ENCODE results near the gene CORT. TPM values are rescaled to one million over a fixed set of nuclear protein-coding genes. Genes with fewer than 3 reads are reported as not detected.
"Not testable (repeated sequence)": the region's sequence is repeated elsewhere in the genome, so short reads cannot be mapped to it uniquely, and the experiment has no call there.

The CORT gene, protein sequence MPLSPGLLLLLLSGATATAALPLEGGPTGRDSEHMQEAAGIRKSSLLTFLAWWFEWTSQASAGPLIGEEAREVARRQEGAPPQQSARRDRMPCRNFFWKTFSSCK
- total RNA-seq, result 0.26 TPM
- 0.43 TPM for polyA plus RNA-seq

DNA sequence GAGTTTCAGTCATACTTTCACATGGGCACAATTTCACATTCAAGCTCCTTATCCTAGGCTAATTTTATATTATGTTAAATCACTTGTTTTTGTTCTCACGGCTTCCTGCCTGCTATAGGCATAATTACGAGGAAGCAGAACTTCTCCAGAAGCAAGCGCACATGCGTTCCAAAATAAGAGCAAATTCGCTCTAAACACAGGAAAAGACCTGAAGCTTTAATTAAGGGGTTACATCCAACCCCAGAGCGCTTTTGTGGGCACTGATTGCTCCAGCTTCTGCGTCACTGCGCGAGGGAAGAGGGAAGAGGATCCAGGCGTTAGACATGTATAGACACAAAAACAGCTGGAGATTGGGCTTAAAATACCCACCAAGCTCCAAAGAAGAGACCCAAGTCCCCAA is at the start of gene CORT:
Gene CORT, plus strand, starts transcription at position 281 of the 400 bp plus-strand sequence. CDS start 193 bp downstream, outside the sequence.
- WGBS, result 87% methylated on average over 10 of the region's 10 CpGs

DNA sequence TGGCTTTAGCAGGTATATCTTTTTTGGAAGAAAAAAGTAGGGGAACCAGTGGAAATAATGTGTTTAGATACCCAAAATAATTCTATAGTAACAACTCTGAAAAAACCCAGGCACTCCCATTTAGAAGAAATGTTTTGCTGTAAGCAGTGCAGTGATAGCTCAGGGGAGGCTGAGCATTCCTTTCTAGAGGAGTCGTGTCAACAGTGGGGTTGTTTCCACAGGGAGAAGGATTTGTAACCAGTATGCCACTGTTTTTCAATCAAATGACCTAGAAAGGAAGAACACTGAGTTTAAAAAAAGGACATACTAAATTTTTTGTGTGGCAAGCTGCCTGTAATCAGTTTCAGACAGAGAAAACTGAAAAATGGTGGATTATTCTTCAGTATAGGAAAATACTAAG is 48.5 kb upstream of the CORT start:
- Histone ChIP-seq H3K4me1 (ENCODE audit: insufficient read depth) (no peaks in the 10 kb centered on the region), H3K36me3 (ENCODE audit: insufficient read depth) (no peaks in the 10 kb centered on the region), H3K4me3 (ENCODE audit: low read depth, low read length) (no peak overlapping the region), H3K27ac (ENCODE audit: low read depth) (no peak overlapping the region)
- DNase-seq (ENCODE audit: extremely low spot score), result no peak
- WGBS, result 59% methylated on average over 1 of the region's 1 CpG

More for the DNA sequence above, at the start of gene CORT:
- no peaks in the 10 kb centered on the region for H3K4me1 ChIP-seq (ENCODE audit: insufficient read depth)
- no peak within 1 kb of the TSS for H3K4me3 ChIP-seq (ENCODE audit: low read depth, low read length)
- H3K36me3 ChIP-seq (ENCODE audit: insufficient read depth), result no peaks in the 10 kb centered on the region
- DNase-seq (ENCODE audit: extremely low spot score), result no peak
- H3K27ac ChIP-seq (ENCODE audit: low read depth), result no peak within 1 kb of the TSS

DNA sequence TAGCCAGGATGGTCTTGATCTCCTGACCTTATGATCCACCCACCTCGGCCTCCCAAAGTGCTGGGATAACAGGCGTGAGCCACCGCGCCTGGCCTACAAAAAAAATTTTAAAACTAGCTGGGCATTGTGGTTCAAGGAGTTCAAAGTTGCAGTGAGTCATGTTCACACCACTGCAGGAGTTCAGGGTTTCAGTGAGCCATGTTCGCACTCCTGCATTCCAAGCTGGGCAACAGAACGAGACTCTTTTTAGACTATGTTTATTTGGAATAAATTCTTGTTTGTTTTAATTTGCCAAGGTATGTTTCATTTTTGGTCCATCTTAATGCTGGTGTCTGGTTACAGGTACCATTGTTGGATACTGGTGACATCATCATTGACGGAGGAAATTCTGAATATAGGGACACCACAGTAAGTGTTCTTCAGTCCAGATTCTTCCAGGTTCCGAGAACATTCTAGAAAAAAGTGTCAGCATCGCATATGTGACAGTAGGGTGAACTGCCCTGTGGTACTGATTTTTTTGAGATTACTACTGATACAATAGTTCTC is 47.0 kb upstream of the CORT start:
- Histone ChIP-seq H3K4me3 (ENCODE audit: low read depth, low read length) (no peak overlapping the region), H3K36me3 (ENCODE audit: insufficient read depth) (peaks cover 3% of the 10 kb centered on the region), H3K27ac (ENCODE audit: low read depth) (no peak overlapping the region), H3K4me1 (ENCODE audit: insufficient read depth) (no peaks in the 10 kb centered on the region)
- 95% methylated on average over 9 of the region's 9 CpGs for WGBS
- no peak for DNase-seq (ENCODE audit: extremely low spot score)

DNA sequence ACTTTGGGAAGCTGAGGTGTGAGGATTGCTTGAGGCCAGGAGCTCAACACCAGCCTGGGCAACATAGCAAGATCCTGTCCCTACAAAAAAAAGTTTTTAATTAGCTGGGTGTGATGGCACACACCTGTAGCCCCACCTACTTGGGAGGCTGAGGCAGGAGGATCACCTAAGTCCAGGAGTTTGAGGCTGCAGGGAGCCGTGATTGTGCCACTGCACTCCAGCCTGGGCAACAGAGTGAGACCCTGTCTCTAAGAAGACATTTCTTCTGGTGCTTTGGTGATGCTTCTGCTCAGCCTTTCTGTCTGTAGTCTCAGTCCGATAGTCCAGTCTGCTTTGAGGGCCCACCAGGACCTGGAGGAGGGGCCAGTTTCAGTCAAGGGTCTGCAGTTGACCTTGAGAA is 42.6 kb upstream of the CORT start:
- H3K27ac ChIP-seq (ENCODE audit: low read depth), result no peak overlapping the region
- 97% methylated on average over 2 of the region's 2 CpGs for WGBS
- H3K36me3 ChIP-seq (ENCODE audit: insufficient read depth), result peaks cover 8% of the 10 kb centered on the region
- H3K4me1 ChIP-seq (ENCODE audit: insufficient read depth), result no peaks in the 10 kb centered on the region
- H3K4me3 ChIP-seq (ENCODE audit: low read depth, low read length), result no peak overlapping the region
- DNase-seq (ENCODE audit: extremely low spot score), result no peak

DNA sequence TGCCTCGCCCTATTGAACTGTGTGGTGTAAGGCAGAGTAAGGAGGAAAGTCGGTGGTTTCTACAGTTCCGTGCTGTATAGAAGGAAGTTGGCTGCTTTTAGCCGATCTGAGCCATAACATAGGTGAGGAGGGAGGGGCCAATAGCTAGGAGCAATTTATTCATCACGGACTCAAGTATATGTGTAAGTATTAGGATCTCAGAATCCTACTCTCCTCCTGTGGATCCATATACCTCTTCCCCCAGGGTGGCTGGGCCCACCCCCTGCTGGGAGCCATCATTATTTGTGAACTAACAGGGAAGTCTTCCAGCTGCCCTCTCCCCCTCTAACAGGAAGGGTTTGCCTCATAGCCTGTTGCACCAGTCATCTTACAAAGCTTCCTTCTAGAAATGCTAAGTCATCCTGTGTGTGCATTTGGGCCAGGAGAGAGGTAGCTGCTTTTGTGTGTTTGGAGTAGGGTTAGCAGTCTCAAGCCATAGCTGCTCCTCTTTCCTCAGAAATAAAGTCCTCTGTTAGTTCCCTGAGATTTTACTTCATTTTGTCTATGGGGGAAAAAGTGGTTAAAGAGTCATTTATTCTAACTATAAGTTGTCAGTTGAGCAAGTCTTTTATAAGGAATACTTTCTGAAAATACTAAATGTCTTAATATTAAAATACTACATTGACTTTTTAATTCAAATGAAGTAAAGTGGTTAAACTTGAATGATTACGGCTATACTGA is 34.5 kb upstream of the CORT start:
- Histone ChIP-seq H3K4me1 (ENCODE audit: insufficient read depth) (no peaks in the 10 kb centered on the region), H3K4me3 (ENCODE audit: low read depth, low read length) (no peak overlapping the region), H3K36me3 (ENCODE audit: insufficient read depth) (peaks cover 12% of the 10 kb centered on the region), H3K27ac (ENCODE audit: low read depth) (no peak overlapping the region)
- DNase-seq (ENCODE audit: extremely low spot score), result no peak
- WGBS, result 79% methylated on average over 6 of the region's 6 CpGs

DNA sequence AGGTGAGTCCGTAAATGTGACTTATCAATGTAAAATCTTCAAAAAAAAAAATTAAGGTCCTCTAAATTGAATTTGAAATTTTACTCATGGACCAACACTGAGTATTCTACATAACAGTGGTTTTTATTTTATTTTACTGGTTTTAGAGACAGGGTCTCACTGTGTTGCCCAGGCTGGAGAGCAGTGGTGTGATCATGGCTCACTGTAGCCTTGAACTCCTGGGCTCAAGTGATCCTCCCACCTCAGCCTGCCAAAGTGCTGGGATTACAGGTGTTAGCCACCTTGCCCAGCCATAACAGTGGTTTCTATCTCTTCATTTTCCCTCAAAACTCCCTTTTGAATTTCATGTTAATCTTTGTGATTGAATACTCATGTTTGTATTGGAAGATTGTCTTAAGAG is 33.9 kb upstream of the CORT start:
- H3K36me3 ChIP-seq (ENCODE audit: insufficient read depth), result peaks cover 12% of the 10 kb centered on the region
- H3K4me3 ChIP-seq (ENCODE audit: low read depth, low read length); H3K4me1 ChIP-seq (ENCODE audit: insufficient read depth); DNase-seq (ENCODE audit: extremely low spot score); H3K27ac ChIP-seq (ENCODE audit: low read depth): not testable (repeated sequence)
- WGBS, result 96% methylated on average over 1 of the region's 1 CpG

DNA sequence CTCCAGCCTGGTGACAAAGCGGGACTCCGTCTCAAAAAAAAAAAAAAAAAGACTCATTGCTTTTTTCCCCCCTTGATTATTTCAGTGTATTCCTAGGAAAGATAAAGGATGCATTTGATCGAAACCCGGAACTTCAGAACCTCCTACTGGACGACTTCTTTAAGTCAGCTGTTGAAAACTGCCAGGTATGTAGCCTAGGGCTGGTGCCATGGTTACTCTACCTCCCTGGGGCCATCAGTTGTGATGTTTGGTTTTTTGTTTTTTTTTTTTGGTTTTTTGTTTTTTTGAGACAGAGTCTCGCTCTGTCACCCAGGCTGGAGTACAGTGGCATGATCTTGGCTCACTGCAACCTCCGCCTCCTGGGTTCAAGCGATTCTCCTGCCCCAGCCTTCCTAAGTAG is 31.1 kb upstream of the CORT start:
- not testable (repeated sequence) for H3K36me3 ChIP-seq (ENCODE audit: insufficient read depth); H3K4me1 ChIP-seq (ENCODE audit: insufficient read depth); H3K27ac ChIP-seq (ENCODE audit: low read depth); H3K4me3 ChIP-seq (ENCODE audit: low read depth, low read length); DNase-seq (ENCODE audit: extremely low spot score)
- WGBS, result 95% methylated on average over 8 of the region's 8 CpGs

DNA sequence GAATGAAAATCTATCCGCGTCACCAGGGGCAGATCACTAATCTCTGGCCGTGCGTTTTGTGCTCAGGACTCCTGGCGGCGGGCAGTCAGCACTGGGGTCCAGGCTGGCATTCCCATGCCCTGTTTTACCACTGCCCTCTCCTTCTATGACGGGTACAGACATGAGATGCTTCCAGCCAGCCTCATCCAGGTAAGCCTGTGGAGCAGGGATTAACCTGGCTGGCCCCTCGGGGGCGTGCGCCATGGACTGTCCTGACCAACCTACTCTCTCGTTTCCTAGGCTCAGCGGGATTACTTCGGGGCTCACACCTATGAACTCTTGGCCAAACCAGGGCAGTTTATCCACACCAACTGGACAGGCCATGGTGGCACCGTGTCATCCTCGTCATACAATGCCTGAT is 30.5 kb upstream of the CORT start:
- H3K4me1 ChIP-seq (ENCODE audit: insufficient read depth), result no peaks in the 10 kb centered on the region
- no peak overlapping the region for H3K4me3 ChIP-seq (ENCODE audit: low read depth, low read length)
- 92% methylated on average over 15 of the region's 15 CpGs for WGBS
- DNase-seq (ENCODE audit: extremely low spot score), result no peak
- H3K36me3 ChIP-seq (ENCODE audit: insufficient read depth), result peaks cover 7% of the 10 kb centered on the region
- no peak overlapping the region for H3K27ac ChIP-seq (ENCODE audit: low read depth)

DNA sequence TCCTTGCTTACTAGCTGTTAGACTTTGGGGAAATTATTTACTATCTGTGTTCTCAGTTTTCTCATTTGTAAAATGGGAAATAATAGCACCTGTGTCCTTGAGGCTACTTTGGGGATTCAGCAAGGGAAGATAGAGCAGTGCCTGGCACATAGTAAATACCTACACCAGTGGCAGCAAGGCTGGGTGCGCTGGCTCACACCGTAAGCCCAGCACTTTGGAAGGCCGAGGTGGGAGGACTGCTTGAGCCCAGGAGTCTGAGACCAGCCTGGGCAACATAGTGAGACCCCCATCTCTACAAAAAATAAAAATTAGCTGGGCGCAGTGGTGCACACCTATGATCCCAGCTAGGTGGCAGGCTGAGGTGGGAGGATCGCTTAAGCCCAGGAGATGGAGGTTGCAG is 28.2 kb upstream of the CORT start:
- H3K36me3 ChIP-seq (ENCODE audit: insufficient read depth), result peaks cover 7% of the 10 kb centered on the region
- H3K4me1 ChIP-seq (ENCODE audit: insufficient read depth), result no peaks in the 10 kb centered on the region
- H3K27ac ChIP-seq (ENCODE audit: low read depth), result no peak overlapping the region
- WGBS, result 94% methylated on average over 5 of the region's 5 CpGs
- no peak for DNase-seq (ENCODE audit: extremely low spot score)
- H3K4me3 ChIP-seq (ENCODE audit: low read depth, low read length), result no peak overlapping the region

DNA sequence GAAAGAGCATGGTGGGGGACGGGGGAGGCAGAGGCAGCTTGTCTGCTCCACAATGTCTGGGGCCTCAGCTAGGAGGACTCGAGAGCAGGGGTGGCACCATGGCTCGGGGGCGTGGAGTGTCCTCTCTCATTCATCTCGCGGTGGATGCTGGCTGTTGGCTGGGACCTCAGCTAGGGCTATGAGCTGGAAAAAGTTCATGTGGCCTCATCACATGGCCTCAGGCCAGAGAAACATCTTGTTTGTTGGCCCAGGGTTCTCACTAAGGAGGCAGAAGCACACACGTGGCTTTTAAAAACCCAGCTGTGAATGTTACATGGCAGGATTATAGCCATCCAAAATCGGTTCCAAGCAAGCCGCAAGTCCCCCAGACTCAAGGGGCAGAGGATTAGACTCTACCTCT is 25.8 kb upstream of the CORT start:
- 29% methylated on average over 9 of the region's 9 CpGs for WGBS
- peak; percentile 17 for DNase-seq (ENCODE audit: extremely low spot score)
- peaks cover 4% of the 10 kb centered on the region for H3K36me3 ChIP-seq (ENCODE audit: insufficient read depth)
- H3K4me1 ChIP-seq (ENCODE audit: insufficient read depth), result no peaks in the 10 kb centered on the region
- no peak overlapping the region for H3K27ac ChIP-seq (ENCODE audit: low read depth)
- H3K4me3 ChIP-seq (ENCODE audit: low read depth, low read length), result no peak overlapping the region

DNA sequence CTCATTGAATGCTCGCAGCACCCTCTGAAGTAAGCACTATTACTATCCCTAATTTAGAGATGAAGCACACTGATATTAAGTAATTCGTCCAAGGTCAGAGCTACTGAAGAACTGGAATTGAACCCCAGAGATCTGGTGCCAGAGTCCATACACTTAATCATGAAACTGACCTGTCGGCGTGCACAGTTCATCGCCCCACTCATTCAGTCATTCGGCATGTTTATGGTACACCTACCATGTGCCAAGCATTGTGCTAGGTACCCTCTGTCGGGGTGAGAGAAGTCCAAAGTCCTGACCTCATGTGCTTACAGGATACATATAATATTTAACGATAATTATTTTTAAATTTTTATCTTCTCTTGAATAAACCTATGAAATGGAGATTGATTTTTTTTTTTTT is 25.2 kb upstream of the CORT start:
- Histone ChIP-seq H3K4me1 (ENCODE audit: insufficient read depth) (no peaks in the 10 kb centered on the region), H3K27ac (ENCODE audit: low read depth) (no peak overlapping the region), H3K4me3 (ENCODE audit: low read depth, low read length) (no peak overlapping the region), H3K36me3 (ENCODE audit: insufficient read depth) (peaks cover 2% of the 10 kb centered on the region)
- no peak for DNase-seq (ENCODE audit: extremely low spot score)
- WGBS, result 87% methylated on average over 8 of the region's 8 CpGs

DNA sequence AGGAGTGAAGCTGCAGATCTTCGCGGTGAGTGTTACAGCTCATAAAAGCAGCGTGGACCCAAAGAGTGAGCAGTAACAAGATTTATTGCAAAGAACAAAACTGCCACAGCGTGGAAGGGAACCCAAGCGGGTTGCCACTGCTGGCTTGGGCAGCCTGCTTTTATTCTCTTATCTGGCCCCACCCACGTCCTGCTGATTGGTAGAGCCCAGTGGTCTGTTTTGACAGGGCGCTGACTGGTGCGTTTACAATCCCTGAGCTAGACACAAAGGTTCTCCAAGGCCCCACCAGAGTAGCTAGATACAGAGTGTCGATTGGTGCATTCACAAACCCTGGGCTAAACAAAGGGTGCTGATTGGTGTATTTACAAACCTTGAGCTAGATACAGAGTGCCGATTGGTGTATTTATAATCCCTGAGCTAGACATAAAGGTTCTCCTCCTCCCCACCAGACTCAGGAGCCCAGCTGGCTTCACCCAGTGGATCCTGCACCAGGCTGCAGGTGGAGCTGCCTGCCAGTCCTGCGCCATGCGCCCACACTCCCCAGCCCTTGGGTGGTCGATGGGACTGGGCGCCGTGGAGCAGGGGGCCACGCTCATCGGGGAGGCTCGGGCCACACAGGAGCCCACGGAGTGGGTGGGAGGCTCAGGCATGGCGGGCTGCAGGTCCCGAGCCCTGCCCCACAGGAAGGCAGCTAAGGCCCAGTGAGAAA is 23.9 kb upstream of the CORT start:
- H3K36me3 ChIP-seq (ENCODE audit: insufficient read depth); H3K4me3 ChIP-seq (ENCODE audit: low read depth, low read length); DNase-seq (ENCODE audit: extremely low spot score); H3K4me1 ChIP-seq (ENCODE audit: insufficient read depth); H3K27ac ChIP-seq (ENCODE audit: low read depth): not testable (repeated sequence)
- WGBS, result 72% methylated on average over 21 of the region's 21 CpGs

DNA sequence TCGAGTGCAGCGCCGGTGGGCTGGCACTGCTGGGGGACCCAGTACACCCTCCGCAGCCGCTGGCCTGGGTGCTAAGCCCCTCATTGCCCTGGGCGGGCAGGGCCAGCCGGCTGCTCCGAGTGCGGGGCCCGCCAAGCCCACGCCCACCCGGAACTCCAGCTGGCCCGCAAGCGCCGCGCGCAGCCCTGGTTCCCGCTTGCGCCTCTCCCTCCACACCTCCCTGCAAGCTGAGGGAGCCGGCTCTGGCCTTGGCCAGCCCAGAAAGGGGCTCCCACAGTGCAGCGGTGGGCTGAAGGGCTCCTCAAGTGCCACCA is 23.3 kb upstream of the CORT start:
- WGBS, result 98% methylated on average over 21 of the region's 21 CpGs
- not testable (repeated sequence) for H3K4me1 ChIP-seq (ENCODE audit: insufficient read depth); H3K4me3 ChIP-seq (ENCODE audit: low read depth, low read length); H3K36me3 ChIP-seq (ENCODE audit: insufficient read depth); H3K27ac ChIP-seq (ENCODE audit: low read depth); DNase-seq (ENCODE audit: extremely low spot score)

DNA sequence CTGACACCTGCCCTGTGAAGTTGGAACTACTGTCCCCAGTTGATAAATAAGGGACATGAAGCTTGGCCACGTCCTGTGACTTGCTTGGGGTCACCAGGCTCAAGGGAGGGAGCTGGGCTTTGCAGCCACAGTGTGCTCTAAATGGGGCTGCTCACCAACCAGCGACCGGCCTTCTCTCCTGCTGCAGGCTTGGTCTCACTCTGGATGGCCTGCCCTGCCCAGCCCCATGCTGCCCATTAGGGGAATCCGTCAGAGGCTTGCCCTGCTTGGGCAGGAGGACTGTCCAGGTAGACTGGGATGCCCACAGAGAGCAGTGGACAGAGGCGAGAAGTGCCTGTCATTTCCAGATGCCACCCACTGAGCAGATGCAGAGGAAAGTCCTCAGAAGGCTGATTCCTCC is 20.8 kb upstream of the CORT start:
- 85% methylated on average over 5 of the region's 5 CpGs for WGBS
- Histone ChIP-seq H3K4me3 (ENCODE audit: low read depth, low read length) (no peak overlapping the region), H3K4me1 (ENCODE audit: insufficient read depth) (no peaks in the 10 kb centered on the region), H3K36me3 (ENCODE audit: insufficient read depth) (no peaks in the 10 kb centered on the region), H3K27ac (ENCODE audit: low read depth) (no peak overlapping the region)
- no peak for DNase-seq (ENCODE audit: extremely low spot score)

All from urinary bladder (tissue), 4 donors.